Fibroblast of lung (primary cell): ENCODE results near the gene INS.

Experiments
- EZH2 ChIP-seq: IDR thresholded peaks from 2 replicates; pipeline ENCODE4 v1.5.1; 2012; ENCODE audit warnings: low read length, control low read depth, mild to moderate bottlenecking; ENCODE audit errors: missing control alignments
- TF ChIP-seq, protein P1 (sequence below), 2 donors: IDR thresholded peaks in 1 of 2; conservative IDR thresholded peaks in 1 of 2; 1 replicate in 1 of 2; 2 replicates in 1 of 2; pipeline ENCODE4 v1.5.1; 2011 to 2012; ENCODE audit warnings: low read length in 2 of 2, control low read depth in 1 of 2, inconsistent platforms in 1 of 2, low read depth in 1 of 2, mild to moderate bottlenecking in 1 of 2

DNA sequence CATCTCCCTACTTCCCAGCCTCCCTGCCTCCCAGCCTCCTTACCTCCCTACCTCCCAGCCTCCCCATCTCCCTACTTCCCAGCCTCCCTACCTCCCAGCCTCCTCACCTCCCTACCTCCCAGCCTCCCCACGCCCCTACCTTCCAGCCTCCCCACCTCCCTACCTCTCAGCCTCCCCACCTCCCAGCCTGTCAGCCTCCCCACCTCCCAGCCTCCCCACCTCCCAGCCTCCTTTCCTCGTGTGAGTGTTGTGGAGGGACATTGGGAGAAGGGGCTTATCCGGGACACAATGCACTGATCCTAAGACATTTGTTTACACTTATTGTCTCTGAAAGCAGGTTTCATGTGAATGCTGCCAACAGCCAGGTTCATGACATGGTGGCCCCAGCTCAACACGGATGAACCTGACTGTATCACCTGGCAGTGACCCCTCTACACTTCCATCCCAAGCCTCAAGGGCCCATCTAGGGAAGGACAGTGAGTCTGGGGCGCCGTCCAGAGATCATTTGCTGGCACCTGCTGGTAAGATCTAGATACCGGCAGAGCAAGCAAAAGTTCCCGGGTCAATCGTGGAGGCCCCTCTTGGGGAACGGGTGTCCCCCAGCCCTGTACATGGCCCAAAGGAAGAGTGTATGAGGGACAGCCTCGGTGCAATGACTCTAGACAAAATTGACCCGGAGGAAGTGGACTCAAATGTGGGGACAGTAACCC, 45.1 kb upstream of the INS start:
- TF ChIP-seq, protein P1, sequence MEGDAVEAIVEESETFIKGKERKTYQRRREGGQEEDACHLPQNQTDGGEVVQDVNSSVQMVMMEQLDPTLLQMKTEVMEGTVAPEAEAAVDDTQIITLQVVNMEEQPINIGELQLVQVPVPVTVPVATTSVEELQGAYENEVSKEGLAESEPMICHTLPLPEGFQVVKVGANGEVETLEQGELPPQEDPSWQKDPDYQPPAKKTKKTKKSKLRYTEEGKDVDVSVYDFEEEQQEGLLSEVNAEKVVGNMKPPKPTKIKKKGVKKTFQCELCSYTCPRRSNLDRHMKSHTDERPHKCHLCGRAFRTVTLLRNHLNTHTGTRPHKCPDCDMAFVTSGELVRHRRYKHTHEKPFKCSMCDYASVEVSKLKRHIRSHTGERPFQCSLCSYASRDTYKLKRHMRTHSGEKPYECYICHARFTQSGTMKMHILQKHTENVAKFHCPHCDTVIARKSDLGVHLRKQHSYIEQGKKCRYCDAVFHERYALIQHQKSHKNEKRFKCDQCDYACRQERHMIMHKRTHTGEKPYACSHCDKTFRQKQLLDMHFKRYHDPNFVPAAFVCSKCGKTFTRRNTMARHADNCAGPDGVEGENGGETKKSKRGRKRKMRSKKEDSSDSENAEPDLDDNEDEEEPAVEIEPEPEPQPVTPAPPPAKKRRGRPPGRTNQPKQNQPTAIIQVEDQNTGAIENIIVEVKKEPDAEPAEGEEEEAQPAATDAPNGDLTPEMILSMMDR (conservative IDR thresholded peaks at IDR 0.05 in 1 of 2, IDR thresholded peaks at IDR 0.05 in 1 of 2; ENCODE audit: low read depth in 1 of 2, low read length in 2 of 2), result no peak
- TF ChIP-seq EZH2, result no peak
